NCI-H2029 (cell line): ENCODE data around the gene UROD.
"Not testable (repeated sequence)": the region's sequence is repeated elsewhere in the genome, so short reads cannot be mapped to it uniquely, and the experiment has no call there.

Source experiments
- DNase-seq: peaks from one replicate; lab custom pipeline; 2025; lab: John Stamatoyannopoulos, UW

The UROD gene

DNA sequence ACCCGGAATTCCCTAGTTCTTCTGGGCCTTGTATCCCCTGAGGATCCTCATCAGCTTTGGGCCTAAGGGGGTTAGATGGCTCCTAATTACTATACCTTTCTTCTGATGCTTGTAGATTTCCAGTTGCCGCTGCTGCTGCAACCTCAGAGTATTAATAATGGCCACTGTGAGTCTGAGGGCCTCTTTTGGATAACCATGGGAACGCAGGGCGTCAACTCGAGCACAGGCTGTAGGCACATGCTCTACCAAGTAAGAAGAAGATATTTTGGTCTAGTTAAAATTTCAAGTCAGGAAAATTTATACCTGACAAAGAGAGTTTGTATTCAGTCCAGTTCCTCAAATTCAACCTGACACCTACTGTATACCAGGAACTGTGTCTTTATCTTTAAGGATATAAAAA, 28.2 kb downstream of the UROD start:
- DNase-seq, result no peak

DNA sequence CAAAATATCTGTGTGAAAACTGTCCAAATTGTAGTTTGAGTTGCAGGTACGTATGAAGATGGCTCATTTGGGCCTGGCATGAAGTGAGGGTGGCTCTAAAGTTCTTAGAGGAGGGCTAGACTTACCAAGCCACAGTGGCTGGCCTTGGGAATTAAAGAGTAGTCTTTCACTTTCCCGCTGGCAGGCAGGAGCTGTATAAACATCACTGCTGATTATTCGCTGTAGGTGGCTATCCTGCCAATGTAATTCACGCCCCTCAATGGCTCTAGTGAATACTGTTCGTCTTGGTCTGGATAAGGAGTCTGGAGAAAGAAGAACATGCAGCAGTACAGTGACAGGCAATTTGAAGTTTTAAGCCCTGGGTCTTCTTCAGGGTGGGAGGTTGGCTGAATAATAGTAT, 31.0 kb downstream of the UROD start:
- DNase-seq, result no peak

- no peak for DNase-seq
Observed at GRCh38 chr1:45044916-45045315, 32.9 kb downstream of the UROD start.

- no peak for DNase-seq
Observed at GRCh38 chr1:45047032-45047431, 35.0 kb downstream of the UROD start.

DNA sequence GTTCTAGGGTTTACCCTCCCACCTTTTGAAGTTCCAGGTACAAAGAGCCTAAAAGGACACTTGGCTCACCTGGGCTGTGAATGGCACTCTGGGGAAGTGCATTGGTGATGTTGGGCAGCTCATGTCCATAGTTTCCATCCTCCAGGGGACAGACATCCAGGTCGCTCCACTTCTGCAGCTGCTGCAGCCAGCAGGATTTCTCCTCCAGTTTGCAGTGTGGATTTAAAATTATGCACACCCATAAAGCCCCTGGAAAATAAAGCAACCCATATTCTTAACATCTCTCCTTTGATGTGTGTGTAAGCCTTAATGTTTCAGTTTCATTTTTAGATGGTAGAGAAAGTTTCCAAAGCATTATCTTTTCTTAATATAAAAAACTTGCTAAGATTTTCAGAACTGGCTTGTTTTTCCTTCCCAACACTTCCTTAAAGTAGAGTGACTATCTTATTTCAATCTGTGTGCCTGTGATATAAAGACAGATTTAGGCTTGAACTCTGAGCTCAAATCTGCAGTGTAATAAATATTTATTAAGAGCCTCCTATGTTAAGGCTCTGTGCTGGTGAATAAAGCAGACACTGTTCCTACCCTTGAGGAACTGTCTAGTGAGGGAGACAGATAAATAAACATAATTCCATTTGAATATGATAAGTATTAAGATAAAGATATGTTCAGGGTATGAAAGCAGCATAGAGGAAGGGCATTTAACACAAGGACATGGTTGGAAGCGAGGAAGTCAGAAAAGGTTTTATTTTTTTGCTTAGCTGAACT, 39.1 kb downstream of the UROD start:
- no peak for DNase-seq

DNA sequence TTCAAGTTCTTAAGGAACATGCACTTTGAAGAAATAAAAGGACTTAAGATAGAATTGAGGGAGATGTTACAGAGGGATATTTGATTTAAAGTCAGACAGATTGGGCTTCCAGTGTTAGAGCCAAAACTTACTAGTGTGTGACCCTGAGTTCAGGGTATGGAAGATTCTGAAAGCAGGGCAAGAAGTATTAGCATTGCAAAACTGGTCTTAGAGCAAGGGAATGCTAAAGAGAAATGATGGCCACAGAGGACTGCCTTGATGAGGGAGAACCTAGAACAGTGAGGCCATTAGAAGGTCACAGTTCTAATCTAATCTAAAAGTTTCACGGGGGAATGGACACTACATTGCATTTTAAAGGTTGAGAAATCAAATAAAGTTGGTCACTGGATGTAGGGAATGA, 45.5 kb downstream of the UROD start:
- DNase-seq, result no peak

- no peak for DNase-seq
Observed at GRCh38 chr1:45059829-45060228, 47.8 kb downstream of the UROD start.

DNA sequence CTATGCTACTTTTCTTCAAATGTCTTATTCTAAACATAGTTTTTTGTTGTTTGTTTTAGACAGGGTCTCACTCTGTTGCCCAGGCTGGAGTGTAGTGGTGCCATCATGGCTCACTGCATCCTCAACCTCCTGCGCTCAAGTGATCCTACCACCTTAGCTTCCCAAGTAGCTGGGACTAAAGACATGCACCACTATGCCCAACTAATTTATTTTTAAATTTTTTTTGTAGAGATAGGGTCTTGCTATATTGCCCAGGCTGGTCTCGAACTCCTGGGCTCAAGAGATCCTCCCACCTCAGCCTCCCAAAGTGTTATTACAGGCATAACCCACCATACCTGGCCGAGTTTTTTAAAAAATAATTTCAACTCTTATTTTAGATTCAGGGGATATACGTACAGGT, 50.4 kb downstream of the UROD start:
- DNase-seq, result not testable (repeated sequence)

DNA sequence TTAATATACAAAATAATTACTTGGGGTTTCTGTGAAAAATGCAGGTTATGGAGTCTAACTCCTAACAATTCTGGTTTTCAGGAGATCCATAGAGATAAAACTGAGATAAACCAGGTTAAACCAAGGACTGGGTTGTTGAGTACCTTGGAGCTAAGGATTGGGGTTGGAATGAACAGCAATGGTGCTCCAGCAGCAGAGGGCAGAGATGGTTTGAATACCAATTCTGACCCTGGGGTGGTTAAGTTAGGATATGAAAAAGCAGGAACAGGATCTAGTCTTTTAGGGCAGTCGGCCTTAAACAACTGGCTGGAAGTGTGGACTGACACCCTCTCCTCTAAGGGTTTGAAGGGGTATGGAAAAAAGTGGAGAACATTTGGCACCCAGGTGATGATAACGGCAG, 53.0 kb downstream of the UROD start:
- no peak for DNase-seq
